Endothelial cell of umbilical vein (primary cell): ENCODE data around the gene SLC9A9. TPM values are rescaled to one million over a fixed set of nuclear protein-coding genes. Genes with fewer than 3 reads are reported as not detected.

Source experiments
- BruUV-seq: library from RNA; stranded (reverse); fragments of 400-500 nt; replicated peaks from 2 replicates; lab custom pipeline; 2021; lab: Mats Ljungman, UMichigan
- CTCF ChIA-PET: fragments of 300-600, 350-600 bp; sonication (Branson Sonifier 250); formaldehyde crosslinking; loops from one replicate; lab custom pipeline; 2021; ENCODE audit warnings: antibody characterized with exemption, inconsistent platforms; lab: Charles Lee
- POLR2A ChIA-PET: fragments of 300-600, 350-600 bp; sonication (Branson Sonifier 250); formaldehyde crosslinking; loops from one replicate; lab custom pipeline; 2021; ENCODE audit warnings: antibody characterized with exemption, inconsistent platforms; lab: Charles Lee
- DNase-seq: peaks from one replicate; pipeline ENCODE4 v3.0.0-alpha.2; 2011; ENCODE audit warnings: low read depth, low spot score
- FAIRE-seq: peaks from 2 replicates; lab custom pipeline; 2011; peaks lifted over from hg19 to GRCh38; lab: Jason Lieb, UNC
- H2AFZ ChIP-seq: 2 replicates; pipeline ENCODE4 v1.6.0; 2012; ENCODE audit warnings: low read depth, low read length, control low read depth, inconsistent platforms
- H3K27ac ChIP-seq: 2 replicates; pipeline ENCODE4 v1.5.1; 2011; ENCODE audit warnings: low read depth, mild to moderate bottlenecking, control low read depth, low read length, moderate library complexity; ENCODE audit not compliant: insufficient read depth
- H3K27me3 ChIP-seq, 2 experiments: 2 replicates each; pipeline versions ENCODE4 v1.6.0 to v1.6.1; 2011; ENCODE audit warnings: low read length in 2 of 2, mixed read lengths in 1 of 2; ENCODE audit not compliant: control insufficient read depth in 2 of 2, insufficient read depth in 2 of 2
- H3K36me3 ChIP-seq, 2 experiments: 2 replicates in 1 of 2; 3 replicates in 1 of 2; pipeline ENCODE4 v1.5.1; 2011; ENCODE audit warnings: low read length in 2 of 2, mild to moderate bottlenecking in 1 of 2, moderate library complexity in 1 of 2; ENCODE audit not compliant: control insufficient read depth in 2 of 2, insufficient read depth in 2 of 2; ENCODE audit errors: extremely low read depth in 1 of 2
- H3K4me1 ChIP-seq: 3 replicates; pipeline ENCODE4 v1.5.1; 2011; ENCODE audit warnings: mild to moderate bottlenecking, low read length; ENCODE audit not compliant: control insufficient read depth, insufficient read depth; ENCODE audit errors: extremely low read depth
- H3K4me2 ChIP-seq: 2 replicates; pipeline ENCODE4 v1.6.1; 2011; ENCODE audit warnings: low read length, control low read depth, mixed read lengths; ENCODE audit not compliant: insufficient read depth
- H3K4me3 ChIP-seq, 3 experiments: fragments of 200-600 bp in 1 of 3; sonication (generic), shearing (Covaris generic) in 1 of 3; replicated peaks in 1 of 3; 2 replicates each; pipeline ENCODE4 v1.5.1; 2011 to 2016; ENCODE audit warnings: control low read depth in 3 of 3, low read length in 3 of 3, mild to moderate bottlenecking in 2 of 3, inconsistent platforms in 1 of 3, low read depth in 1 of 3, moderate library complexity in 1 of 3; ENCODE audit not compliant: insufficient read depth in 1 of 3
- H3K79me2 ChIP-seq: 2 replicates; pipeline ENCODE4 v1.6.0; 2012; ENCODE audit warnings: low read length, inconsistent platforms; ENCODE audit not compliant: control insufficient read depth, insufficient read depth
- H3K9ac ChIP-seq: replicated peaks from 2 replicates; pipeline ENCODE3; 2011; ENCODE audit warnings: low read length, control low read depth; ENCODE audit not compliant: insufficient read depth; ENCODE audit errors: extremely low read depth
- H3K9me1 ChIP-seq: replicated peaks from 3 replicates; pipeline ENCODE4 v1.6.0; 2011; ENCODE audit warnings: mild to moderate bottlenecking, low read length; ENCODE audit not compliant: control insufficient read depth, insufficient read depth; ENCODE audit errors: extremely low read depth
- H3K9me3 ChIP-seq: replicated peaks from 2 replicates; pipeline ENCODE4 v1.5.1; 2012; ENCODE audit warnings: low read length, inconsistent platforms; ENCODE audit not compliant: control insufficient read depth, insufficient read depth
- H4K20me1 ChIP-seq: replicated peaks from 2 replicates; pipeline ENCODE3; 2011; ENCODE audit warnings: mild to moderate bottlenecking, low read length; ENCODE audit not compliant: control insufficient read depth, insufficient read depth; ENCODE audit errors: extremely low read depth
- CTCF ChIP-seq, 2 donors: IDR thresholded peaks; 1 replicate in 1 of 2; 2 replicates in 1 of 2; pipeline ENCODE4 v1.5.1; 2011; ENCODE audit warnings: low read length in 2 of 2, mild to moderate bottlenecking in 2 of 2, moderate library complexity in 2 of 2, control low read depth in 1 of 2, inconsistent platforms in 1 of 2, low read depth in 1 of 2; ENCODE audit not compliant: insufficient read depth in 1 of 2; ENCODE audit errors: extremely low read depth in 1 of 2
- EZH2 ChIP-seq: IDR thresholded peaks from 2 replicates; pipeline ENCODE4 v1.6.1; 2012; ENCODE audit warnings: borderline replicate concordance, low read depth, mild to moderate bottlenecking, moderate library complexity, low read length, inconsistent platforms; ENCODE audit not compliant: severe bottlenecking
- FOS ChIP-seq: IDR thresholded peaks from 2 replicates; pipeline ENCODE4 v1.6.1; 2011; ENCODE audit warnings: mild to moderate bottlenecking, low read length, moderate library complexity, borderline replicate concordance; ENCODE audit not compliant: insufficient read depth
- JUN ChIP-seq: IDR thresholded peaks from 2 replicates; pipeline ENCODE4 v1.6.1; 2011; ENCODE audit warnings: borderline replicate concordance, low read depth; ENCODE audit not compliant: insufficient read length, insufficient read depth
- MAX ChIP-seq: IDR thresholded peaks from 2 replicates; pipeline ENCODE4 v1.6.1; 2011; ENCODE audit not compliant: insufficient read depth, insufficient read length
- MYC ChIP-seq: IDR thresholded peaks from one replicate; pipeline ENCODE4 v1.6.1; 2011; ENCODE audit warnings: mild to moderate bottlenecking, low read depth, low read length
- dilution Hi-C: fragments of 300-500 bp; cut with MboI; formaldehyde crosslinking; loops from one replicate; pipeline ENCODE4 v1.15.0; 2019; ENCODE audit warnings: low sequenced_read_pairs; ENCODE audit not compliant: extremely low pct_ligation_motif_present
- intact Hi-C: fragments of 100-400 bp; cut with micrococcal nuclease; formaldehyde crosslinking; loops from one replicate; pipeline ENCODE4 v1.10.0; 2022
- polyA plus RNA-seq, 4 experiments: library from polyadenylated mRNA; depleted of rRNA in 3 of 4; stranded (reverse) in 3 of 4; unstranded in 1 of 4; fragments of >200 nt; gene quantifications; 2 replicates each; pipeline versions ENCODE4 v1.2.1 to v1.2.3, GENCODE V29; 2011 to 2012; ENCODE audit warnings: missing spikeins in 1 of 4
- total RNA-seq: library from RNA; stranded (reverse); gene quantifications from 2 replicates; pipeline ENCODE4 v1.2.3, GENCODE V29; 2021

The SLC9A9 gene
- total and polyA plus RNA-seq, 2 donors (not counting 3 experiments of a cell fraction or from before 2014, with no cell fraction given), result 1.5 to 1.8 TPM

GRCh38 chr3:143754090-143754489 is 94.2 kb downstream of the SLC9A9 start:
- Histone ChIP-seq H3K79me2 (no peaks in the 10 kb centered on the region), H3K4me1 (no peaks in the 10 kb centered on the region), H3K9me1 (no peaks in the 10 kb centered on the region), H3K4me3 (no peak overlapping the region), H2AFZ (no peak overlapping the region), H3K36me3 (no peaks in the 10 kb centered on the region), H3K4me2 (no peak overlapping the region), H3K9ac (no peak overlapping the region), H3K27me3 (peaks cover 0 to 3% of the 10 kb centered on the region in 2 experiments), H3K27ac (no peak overlapping the region), H3K9me3 (no peaks in the 10 kb centered on the region), H4K20me1 (no peaks in the 10 kb centered on the region)
- dilution Hi-C loops, result no loop called here
- POLR2A ChIA-PET, result no interaction called here
- no TSS peak for BruUV-seq
- DNase-seq (no peak), FAIRE-seq (no peak)
- intact Hi-C loops, result no loop called here
- no peak for TF ChIP-seq EZH2
- no peak for TF ChIP-seq FOS
- TF ChIP-seq CTCF (IDR thresholded peaks at IDR 0.05; ENCODE audit: extremely low read depth in 1 of 2, insufficient read depth in 1 of 2, low read depth in 1 of 2, low read length in 2 of 2), result no peak
- TF ChIP-seq MAX, result no peak
- TF ChIP-seq MYC, result no peak
- no peak for TF ChIP-seq JUN
- CTCF ChIA-PET, result no interaction called here
